Islet of Langerhans (tissue), 1 donor: ENCODE data around the gene DHX34.

Experiments
- FAIRE-seq: peaks from one replicate; lab custom pipeline; 2011; peaks lifted over from hg19 to GRCh38; lab: Jason Lieb, UNC

Gene DHX34

DNA sequence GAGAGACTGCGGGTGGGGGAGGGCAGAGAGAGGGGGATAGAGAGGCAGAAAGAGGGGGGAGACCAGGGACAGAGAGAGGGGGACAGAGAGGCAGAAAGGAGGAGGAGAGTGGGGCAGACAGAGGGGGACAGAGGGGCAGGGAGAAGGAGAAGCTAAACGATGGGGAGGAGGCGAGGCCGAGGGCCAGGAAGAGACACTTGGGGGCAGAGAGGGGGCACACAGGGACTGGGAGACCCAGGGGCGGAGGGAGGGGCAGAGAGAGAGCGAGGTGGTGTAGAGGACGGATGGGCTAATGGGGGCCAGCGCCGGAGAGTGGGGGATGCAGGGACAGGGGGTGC lies 69.5 kb downstream of the DHX34 start:
- no peak for FAIRE-seq

DNA sequence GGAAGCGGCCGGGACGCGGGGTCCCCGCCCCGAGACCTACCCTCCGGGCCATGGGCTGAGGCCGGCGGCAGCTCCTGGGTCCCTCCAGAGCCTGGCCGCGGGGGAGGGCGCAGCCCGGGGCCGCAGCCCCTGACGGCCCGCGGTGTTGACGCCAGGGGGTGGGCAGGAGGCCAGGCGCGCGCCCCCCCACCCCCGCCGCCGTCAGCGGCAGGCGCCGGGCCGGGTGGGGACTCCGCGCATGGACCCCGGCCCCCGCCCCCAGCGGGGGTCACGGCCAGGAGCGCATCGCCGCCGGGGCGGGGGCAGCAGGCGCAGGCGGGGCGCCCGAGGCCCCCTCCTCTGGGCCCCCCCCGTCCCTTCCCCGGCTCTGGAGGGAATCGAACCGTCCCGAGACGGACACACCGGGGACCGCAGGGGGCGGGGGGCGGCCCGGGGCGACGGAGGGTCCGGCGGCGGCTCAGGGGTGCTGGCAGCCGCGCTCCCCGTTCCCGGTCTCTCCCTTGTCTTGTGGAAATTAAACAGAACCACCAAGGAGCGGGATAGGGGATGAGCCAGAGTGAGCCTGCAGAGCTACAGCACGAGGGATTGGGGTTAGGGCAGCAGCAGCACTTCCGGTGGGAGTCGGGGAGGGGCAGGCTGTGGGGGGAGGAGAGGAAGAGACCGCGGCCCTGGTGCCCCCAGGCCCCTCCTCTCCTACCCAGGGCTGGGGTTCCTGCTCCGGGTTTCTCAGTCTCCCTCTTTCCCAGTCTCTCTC lies 70.1 kb downstream of the DHX34 start, which contains the start of gene MEIS3:
TSS of gene MEIS3 (minus strand) at position 498 of the 754 bp plus-strand sequence. CDS start at position 52, 446 bp downstream.
- no peak for FAIRE-seq

DNA sequence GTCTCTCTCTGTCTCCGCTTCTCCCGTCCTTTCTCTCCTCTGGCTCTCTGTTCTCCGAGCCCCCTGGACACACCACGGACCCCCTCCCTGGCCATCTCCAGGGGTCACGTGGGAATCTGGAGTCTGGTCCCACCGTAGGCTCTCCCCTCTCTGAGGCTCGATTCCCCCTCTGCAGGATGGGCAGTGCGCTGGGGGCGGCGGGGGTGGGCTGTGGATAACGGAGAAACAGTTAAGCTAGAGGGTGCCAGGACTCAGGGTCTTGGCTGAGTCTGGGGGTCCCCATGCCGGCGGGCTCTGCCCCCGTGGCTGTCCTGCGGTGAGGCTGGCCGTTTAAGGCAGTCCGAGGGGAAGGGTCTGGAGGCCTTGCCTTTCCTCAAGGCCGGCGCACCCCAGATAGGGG lies 70.7 kb downstream of the DHX34 start:
- FAIRE-seq: no peak

DNA sequence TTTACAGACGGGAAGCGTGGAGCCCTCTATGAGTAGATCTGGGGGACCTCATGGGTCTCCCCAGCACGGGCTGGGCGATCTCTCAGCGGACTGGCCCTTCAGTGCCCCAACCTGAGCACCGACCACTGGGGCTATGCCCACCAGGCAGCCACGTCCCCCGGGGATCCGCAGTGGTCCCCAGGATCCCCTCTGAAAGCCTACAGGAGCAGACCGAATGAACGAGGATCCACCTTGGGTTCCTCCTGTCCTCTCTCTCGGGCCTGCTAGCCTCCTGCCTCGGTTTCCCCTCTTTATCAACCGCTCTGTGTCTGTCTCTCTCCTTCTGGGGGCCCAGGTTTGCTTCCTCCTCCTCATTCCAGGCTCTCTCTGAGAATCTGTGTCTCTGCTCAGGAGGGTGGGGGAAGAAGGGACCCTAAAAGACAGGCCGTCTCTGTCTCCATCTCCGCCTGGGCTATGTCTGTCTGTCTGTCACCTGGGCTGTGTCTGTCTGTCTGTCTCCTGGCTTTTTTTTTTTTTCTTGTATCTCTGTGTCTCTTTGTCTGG lies 72.2 kb downstream of the DHX34 start:
- FAIRE-seq: no peak

DNA sequence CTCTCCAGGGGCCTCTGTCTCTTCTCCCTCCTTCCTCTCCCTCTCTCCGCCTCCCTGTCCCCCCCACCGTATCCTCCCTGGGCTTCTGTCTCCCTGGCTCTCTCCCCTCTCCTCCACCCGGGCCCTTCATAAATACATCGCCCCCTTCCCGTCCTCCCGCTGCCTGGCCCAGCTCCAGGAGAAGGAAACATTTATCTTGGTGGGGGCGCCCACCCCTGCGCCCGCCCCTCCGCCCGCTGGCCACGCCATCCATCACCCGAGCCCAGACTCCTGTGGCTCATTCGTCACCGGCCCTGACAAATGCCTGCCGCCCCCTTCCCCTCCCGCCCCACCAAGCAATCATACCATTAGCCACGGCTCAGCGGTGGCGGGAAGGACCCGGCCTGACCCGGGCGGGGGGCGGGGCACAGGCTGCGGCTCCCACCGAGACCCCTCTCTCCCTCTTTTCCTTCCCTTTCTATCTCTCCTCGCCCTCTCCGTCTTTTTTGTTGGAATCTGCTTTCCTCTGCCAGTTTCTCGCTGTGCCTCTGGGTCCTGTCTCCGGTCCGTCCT lies 72.8 kb downstream of the DHX34 start:
- no peak for FAIRE-seq

DNA sequence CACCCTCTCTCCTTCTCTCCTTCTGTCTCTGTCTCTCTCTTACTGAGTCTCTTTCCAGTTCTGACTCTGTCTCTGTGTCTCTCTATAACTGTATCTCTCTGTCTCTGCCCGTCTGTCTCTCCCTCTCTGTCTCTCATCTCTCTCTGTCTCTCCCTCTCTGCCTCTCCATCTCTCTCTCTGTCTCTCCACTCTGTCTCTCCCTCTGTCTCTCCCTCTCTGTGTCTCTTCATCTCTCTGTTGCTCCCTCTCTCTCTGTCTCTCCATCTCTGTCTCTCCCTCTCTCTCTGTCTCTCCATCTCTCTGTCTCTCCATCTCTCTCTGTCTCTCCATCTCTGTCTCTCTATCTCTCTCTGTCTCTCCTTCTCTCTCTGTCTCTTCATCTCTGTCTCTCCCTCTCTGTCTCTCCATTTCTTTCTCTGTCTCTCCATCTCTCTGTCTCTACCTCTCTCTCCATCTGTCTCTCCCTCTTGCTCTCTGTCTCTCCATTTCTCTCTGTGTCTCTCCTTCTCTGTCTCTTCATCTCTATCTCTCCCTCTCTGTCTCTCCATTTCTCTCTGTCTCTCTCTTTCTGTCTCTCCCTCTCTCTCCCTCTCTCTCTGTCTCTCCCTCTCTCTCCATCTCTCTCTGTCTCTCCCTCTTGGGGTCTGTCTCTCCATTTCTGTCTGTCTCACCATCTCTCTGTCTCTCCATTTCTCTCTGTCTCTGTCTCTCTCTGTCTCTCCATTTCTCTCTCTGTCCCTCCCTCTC lies 73.5 kb downstream of the DHX34 start:
- no peak for FAIRE-seq

DNA sequence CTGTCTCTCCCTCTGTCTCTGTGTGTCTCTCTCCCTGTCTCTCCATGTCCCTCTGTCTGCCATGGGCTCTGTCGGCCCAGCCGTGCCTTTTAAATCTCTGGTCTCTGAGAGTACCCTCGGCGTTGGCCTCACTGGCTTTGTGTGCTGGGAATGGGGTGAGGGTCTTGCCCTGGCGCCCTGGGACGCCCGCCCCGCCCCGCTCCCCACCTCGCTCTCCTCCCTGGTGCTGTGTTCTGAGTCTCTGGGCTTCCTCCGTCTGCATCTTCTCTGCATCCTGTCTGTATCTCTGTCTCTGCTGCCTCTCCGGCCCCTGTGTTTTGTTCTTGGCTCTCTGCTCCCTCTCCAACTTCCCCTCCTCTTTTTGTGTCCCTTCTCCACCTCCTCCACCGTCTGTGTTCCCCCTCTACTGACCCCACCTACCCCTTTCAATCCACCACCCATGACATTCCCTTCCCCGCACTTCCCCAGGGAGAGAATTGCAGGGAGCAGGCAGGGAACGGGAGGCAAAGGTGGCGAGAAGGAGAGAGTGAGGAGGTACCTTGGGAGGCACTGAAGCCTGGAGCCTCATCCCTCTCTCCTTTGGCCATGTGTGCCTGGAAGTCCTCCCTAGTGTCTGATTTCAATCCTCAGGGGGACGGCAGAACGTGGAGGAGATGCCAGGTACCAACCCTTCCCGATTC lies 74.2 kb downstream of the DHX34 start:
- no peak for FAIRE-seq

DNA sequence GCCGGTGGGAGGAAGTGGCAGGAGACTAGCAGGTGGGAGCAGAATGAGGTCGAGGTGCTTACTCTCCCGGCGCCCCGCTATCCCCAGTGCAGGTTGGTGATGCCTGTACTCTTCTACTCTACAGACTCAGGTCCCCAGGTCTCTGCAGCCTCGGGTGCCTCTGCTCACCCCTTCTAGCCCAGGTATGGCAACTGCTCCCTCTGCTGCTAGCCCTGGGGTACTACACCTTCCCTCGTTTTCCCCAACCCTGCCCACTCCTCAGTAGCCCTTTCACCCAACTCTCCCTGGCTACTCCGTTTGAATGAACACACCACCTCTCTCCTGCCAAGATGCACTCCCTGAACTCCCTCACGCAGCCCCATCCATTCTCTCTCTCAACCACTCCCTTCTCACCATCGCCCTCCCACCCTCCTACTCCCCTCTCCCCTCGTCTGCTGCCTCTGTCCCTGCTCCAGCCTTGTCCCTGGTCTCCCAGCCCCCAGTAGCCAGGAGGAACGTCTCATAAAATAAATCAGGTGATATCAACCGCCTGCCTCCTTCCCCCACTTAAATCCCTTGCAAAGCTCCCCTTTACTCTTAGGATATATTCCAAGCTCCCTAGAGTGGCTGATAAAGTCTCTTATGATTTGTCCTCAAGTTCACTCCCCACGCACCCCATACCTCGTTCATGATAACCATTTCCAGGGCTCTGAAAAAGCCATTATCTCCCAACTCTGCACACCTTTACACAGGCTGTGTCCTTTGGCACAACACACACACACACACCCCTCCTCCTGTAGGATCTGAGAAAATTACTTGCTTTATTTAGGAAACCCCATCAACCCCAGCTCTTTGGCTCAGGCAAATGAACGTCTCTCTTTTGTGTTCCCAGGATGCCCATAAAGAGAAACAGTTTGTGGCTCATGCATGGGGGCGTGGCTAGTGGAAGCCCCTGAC lies 78.4 kb downstream of the DHX34 start:
- no peak for FAIRE-seq

DNA sequence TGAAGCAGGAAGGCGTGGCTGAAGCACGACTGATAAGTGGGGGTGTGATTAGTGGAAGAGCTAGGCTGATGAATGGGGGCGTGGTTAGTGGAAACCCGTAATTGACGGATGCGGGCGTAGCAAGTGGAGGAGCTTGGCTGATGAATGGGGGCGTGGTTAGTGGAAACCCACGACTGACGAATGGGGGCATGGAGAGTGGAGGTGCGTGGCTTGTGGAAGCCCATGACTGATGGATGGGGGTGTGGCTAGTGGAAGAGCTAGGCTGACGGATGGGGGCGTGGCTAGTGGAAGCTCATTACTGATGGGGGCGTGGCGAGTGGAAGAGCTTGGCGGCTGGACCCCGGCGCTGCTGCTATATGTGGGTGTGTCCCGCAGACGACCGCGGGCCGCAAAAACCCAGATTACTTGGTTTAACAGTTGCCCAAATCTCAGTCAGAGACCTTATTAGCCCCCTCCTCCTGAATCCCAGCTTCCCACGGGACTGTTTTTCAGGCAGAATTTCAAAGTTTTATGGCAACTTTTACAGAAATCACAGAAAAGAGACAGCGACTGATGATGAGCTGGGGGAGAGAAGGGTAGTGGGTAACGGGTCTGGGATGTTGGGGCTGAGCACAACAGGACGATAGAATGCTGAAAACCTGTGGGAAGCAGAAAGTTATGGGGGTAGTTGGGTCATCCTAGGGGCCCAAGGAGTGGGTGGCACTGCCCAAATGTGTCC lies 79.2 kb downstream of the DHX34 start:
- no peak for FAIRE-seq

DNA sequence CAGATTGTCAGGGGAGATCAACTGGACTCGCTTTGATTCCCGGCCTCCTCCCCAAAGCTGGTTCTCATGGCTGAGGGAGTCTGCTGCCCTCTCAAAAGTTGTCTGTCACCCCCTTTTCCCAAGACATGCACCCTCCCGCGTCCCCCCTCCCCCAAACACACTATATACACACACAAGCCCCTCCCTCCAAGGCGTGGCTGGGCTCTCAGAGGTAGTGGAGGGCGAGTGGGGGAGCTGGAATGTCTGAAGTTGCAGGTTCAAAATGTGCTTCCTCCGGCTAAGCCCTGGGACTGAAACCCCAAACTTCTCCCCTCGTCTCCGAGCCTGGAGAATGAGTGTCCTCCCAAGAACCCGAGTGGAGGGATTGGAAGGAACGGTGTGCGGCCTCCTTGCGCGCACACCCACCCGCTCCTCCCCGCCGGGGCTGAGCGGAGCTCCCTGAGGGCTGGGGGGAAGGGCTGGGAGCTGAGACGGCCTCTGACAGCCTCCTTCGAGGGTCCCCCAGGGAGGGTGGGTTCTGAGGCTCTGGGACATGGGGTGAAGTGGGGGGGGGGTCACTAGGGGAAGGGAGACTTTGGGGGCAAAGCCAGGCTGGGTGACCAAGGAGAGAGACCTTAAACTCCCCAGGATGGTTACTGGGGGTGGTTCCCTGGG lies 80.2 kb downstream of the DHX34 start:
- no peak for FAIRE-seq

DNA sequence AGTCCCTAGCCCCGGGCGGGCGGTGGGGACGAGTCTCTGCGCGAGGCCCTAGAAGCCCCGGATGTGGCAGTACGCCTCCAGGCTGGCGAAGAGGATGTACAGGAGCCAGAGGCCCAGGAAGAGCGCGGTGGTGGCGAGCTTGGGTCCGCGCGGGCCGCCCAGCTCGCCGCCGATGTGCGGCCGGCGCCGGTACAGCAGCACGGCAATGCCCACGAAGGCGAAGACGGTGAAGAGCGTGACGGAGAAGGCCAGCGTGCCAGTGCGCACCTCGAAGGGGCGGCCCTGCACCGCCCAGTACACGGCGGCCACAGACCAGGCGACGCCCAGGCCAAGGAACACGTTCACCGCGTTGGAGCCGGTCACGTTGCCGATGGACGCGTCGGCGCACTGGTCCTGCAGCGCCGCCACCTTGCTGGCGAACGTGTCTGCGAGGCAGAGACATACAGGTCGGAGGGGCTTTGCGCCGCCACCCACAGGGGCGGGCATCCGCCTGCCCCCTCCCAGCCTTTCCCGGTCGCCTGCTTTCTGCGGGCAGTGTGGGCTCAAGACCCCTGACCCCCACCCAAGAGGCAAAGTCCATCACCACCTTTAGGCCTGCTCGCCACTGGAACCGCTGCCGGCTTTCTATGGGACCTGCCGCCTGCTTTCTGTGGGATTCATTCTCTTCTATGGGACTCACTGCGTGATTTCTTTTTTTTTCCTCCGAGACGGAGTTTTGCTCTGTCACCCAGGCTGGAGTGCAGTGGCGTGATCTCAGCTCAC lies 81.1 kb downstream of the DHX34 start:
- no peak for FAIRE-seq

DNA sequence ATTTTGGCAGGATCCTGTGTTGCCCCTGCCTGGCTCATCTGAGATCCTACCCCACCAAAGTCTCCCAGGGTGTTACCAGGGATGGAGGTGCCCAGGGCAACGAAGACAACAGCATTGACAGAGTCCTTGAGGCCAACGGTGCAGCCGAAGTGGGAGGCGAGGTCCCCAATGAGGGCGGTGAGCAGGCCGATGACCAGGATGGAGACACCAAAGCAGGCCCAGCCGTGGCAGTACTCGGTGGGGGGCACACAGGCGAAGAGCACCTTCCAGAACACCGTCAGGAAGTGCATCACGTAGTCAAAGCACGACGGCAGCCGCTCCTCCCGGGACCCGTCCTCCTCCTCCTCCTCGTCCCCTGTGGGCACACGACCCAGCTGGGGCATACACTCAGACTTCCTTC lies 83.0 kb downstream of the DHX34 start:
- no peak for FAIRE-seq
